ENCODE results near the gene IDUA. TPM values are rescaled to one million over a fixed set of nuclear protein-coding genes. Genes with fewer than 3 reads are reported as not detected.

The IDUA gene
- total RNA-seq, 3 donors from 2014 or later (not counting 1 experiment from before 2014, with no cell fraction given) = 38.7 to 43.6 (median 43.0) TPM

- DNase-seq (peak; percentile 67 to 84), ATAC-seq (peak; percentile 38 to 71 (median 48))
- Histone ChIP-seq H3K9me3 (ENCODE audit: control insufficient read depth, insufficient read depth, low read length) (no peaks in the 10 kb centered on the region), H3K4me3 (ENCODE audit: low read length) (peak overlapping the region; percentile 70), H3K27ac (ENCODE audit: low read length) (peak overlapping the region; percentile 78), H3K27me3 (ENCODE audit: control insufficient read depth, insufficient read depth, low read length) (no peaks in the 10 kb centered on the region), H3K4me1 (ENCODE audit: control insufficient read depth, insufficient read depth, low read length) (peaks cover 30% of the 10 kb centered on the region), H3K36me3 (ENCODE audit: control insufficient read depth, insufficient read depth, low read length) (no peaks in the 10 kb centered on the region)
- Mint-ChIP-seq H3K9me3 (no peaks in the 10 kb centered on the region), H3K36me3 (no peaks in the 10 kb centered on the region), H3K27me3 (ENCODE audit: low read depth in 2 of 2) (peaks cover 16 to 25% of the 10 kb centered on the region in 2 donors), H3K4me1 (peaks cover 7 to 15% of the 10 kb centered on the region in 2 donors), H3K27ac (peak overlapping the region; percentile 84 to 96), H3K4me3 (peak overlapping the region; percentile 92)
- TF ChIP-seq, protein P1, sequence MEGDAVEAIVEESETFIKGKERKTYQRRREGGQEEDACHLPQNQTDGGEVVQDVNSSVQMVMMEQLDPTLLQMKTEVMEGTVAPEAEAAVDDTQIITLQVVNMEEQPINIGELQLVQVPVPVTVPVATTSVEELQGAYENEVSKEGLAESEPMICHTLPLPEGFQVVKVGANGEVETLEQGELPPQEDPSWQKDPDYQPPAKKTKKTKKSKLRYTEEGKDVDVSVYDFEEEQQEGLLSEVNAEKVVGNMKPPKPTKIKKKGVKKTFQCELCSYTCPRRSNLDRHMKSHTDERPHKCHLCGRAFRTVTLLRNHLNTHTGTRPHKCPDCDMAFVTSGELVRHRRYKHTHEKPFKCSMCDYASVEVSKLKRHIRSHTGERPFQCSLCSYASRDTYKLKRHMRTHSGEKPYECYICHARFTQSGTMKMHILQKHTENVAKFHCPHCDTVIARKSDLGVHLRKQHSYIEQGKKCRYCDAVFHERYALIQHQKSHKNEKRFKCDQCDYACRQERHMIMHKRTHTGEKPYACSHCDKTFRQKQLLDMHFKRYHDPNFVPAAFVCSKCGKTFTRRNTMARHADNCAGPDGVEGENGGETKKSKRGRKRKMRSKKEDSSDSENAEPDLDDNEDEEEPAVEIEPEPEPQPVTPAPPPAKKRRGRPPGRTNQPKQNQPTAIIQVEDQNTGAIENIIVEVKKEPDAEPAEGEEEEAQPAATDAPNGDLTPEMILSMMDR (IDR thresholded peaks at IDR 0.05) = no peak
- 2% methylated on average over 36 of the region's 36 CpGs for WGBS (ENCODE audit: insufficient coverage)
- intact Hi-C loops (cut with micrococcal nuclease) = loop anchor here (5.0 kb wide), 1 partner anchor 38 kb away; the partner anchor contains the start of gene DGKQ
Observed at GRCh38 chr4:1010395-1011021, 23.7 kb downstream of the IDUA start.

DNA sequence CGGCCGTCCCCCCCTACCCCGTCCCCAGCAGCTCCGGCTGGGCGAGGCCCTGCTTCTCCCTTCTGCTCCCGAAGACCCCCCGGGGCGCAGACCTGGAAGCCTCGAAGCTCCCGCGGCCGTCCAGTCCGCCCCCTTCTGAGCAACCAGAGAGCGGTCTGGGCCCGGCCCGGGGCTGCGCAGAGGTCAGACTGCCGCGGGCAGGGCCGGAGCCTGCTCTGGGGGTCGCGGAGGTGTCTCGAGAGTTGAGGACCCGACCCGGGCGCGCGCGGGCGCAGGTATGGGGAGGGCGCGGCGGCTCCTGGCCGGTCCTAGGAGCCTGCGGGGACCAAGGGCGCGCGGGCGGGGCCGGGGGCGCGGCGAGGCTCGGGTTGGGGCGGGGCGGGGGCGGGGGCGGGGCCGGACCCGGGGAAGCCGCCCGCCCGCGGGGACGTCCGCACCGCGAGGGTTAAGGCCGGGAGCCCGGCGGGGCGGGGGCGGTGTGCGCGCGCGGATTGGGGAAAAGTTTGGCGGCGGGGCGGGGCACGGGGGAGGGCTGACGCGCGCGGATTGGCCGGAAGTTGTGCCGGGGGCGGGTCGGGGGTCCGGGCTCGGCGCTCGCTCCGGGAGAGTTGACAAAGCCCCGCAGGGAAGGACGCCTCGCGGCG, 24.3 kb downstream of the IDUA start, which contains the start of gene FGFRL1:
FGFRL1 (plus strand) TSS at position 605 of the 644 bp plus-strand sequence. CDS start 860 bp downstream, outside the sequence.
- peaks cover 7 to 15% of the 10 kb centered on the region in 2 donors for H3K4me1 Mint-ChIP-seq
- H3K36me3 Mint-ChIP-seq = no peaks in the 10 kb centered on the region
- Histone ChIP-seq H3K27me3 (ENCODE audit: control insufficient read depth, insufficient read depth, low read length) (no peaks in the 10 kb centered on the region), H3K9me3 (ENCODE audit: control insufficient read depth, insufficient read depth, low read length) (no peaks in the 10 kb centered on the region), H3K27ac (ENCODE audit: low read length) (peak within 1 kb of the TSS; percentile 78), H3K36me3 (ENCODE audit: control insufficient read depth, insufficient read depth, low read length) (no peaks in the 10 kb centered on the region), H3K4me1 (ENCODE audit: control insufficient read depth, insufficient read depth, low read length) (peaks cover 30% of the 10 kb centered on the region), H3K4me3 (ENCODE audit: low read length) (peak within 1 kb of the TSS; percentile 70)
- peak within 1 kb of the TSS; percentile 84 to 96 for H3K27ac Mint-ChIP-seq
- H3K27me3 Mint-ChIP-seq (ENCODE audit: low read depth in 2 of 2) = peaks cover 16 to 24% of the 10 kb centered on the region in 2 donors
- peak; percentile 45 to 65 (median 60) for ATAC-seq
- peak; percentile 76 to 94 for DNase-seq
- intact Hi-C loops (cut with micrococcal nuclease) = loop anchor here (5.0 kb wide), 1 partner anchor 39 kb away; the partner anchor contains the start of gene DGKQ
- TF ChIP-seq, protein P1 (IDR thresholded peaks at IDR 0.05) = no peak
- under 1% methylated on average over 89 of the region's 89 CpGs for WGBS (ENCODE audit: insufficient coverage)
- H3K9me3 Mint-ChIP-seq = no peaks in the 10 kb centered on the region
- H3K4me3 Mint-ChIP-seq = peak within 1 kb of the TSS; percentile 92

DNA sequence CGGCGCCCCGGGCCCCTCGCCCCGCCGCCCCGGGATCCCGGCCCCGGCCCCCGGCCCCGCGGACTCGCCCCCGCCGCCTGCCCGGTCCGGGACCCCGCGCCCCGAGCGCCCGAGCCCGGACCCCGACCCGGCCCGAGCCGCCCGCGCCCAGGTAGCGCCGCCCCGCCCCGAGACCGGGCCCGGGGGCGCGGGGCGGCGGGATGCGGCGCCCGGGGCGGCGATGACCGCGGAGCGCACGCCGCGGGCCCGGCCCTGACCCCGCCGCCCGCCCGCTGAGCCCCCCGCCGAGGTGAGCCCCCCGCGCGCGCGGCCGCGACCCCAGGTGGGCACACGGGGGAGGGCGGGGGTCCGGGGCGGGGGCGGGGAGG, 24.8 kb downstream of the IDUA start:
- WGBS (ENCODE audit: insufficient coverage) = under 1% methylated on average over 59 of the region's 69 CpGs
- Histone ChIP-seq H3K4me3 (ENCODE audit: low read length) (no peak overlapping the region), H3K9me3 (ENCODE audit: control insufficient read depth, insufficient read depth, low read length) (no peaks in the 10 kb centered on the region), H3K27me3 (ENCODE audit: control insufficient read depth, insufficient read depth, low read length) (no peaks in the 10 kb centered on the region), H3K36me3 (ENCODE audit: control insufficient read depth, insufficient read depth, low read length) (no peaks in the 10 kb centered on the region), H3K4me1 (ENCODE audit: control insufficient read depth, insufficient read depth, low read length) (peaks cover 30% of the 10 kb centered on the region), H3K27ac (ENCODE audit: low read length) (no peak overlapping the region)
- intact Hi-C loops (cut with micrococcal nuclease) = loop anchor here (5.0 kb wide), 1 partner anchor 39 kb away; the partner anchor contains the start of gene DGKQ
- H3K27ac Mint-ChIP-seq = no peak overlapping the region
- ATAC-seq = no peak
- DNase-seq = no peak
- H3K9me3 Mint-ChIP-seq = no peaks in the 10 kb centered on the region
- H3K27me3 Mint-ChIP-seq (ENCODE audit: low read depth in 2 of 2) = peaks cover 16 to 19% of the 10 kb centered on the region in 2 donors
- H3K4me3 Mint-ChIP-seq = no peak overlapping the region
- no peaks in the 10 kb centered on the region for H3K36me3 Mint-ChIP-seq
- peaks cover 7 to 15% of the 10 kb centered on the region in 2 donors for H3K4me1 Mint-ChIP-seq
- TF ChIP-seq, protein P1 (IDR thresholded peaks at IDR 0.05) = no peak
